Uterus (tissue), 2 donors: Measurements from ENCODE around the gene CDK19.

Experiments
- CTCF ChIP-seq, 4 experiments: fragments of 200-600 bp in 2 of 4; fragments of 450-650 bp in 2 of 4; sonication (generic) in 2 of 4; IDR thresholded peaks; one replicate each; pipeline ENCODE4 v1.5.1; 2016 to 2019; ENCODE audit warnings: antibody characterized with exemption in 4 of 4, mild to moderate bottlenecking in 2 of 4, moderate library complexity in 1 of 4
- POLR2A ChIP-seq, 2 donors: fragments of 450-650 bp; IDR thresholded peaks; one replicate each; pipeline ENCODE4 v1.6.1; 2016; ENCODE audit warnings: antibody characterized with exemption in 2 of 2, mild to moderate bottlenecking in 1 of 2, moderate library complexity in 1 of 2

- TF ChIP-seq CTCF (IDR thresholded peaks at IDR 0.05) (no peak), POLR2A (IDR thresholded peaks at IDR 0.05) (no peak)
These were observed 247.1 kb downstream of the CDK19 start for GRCh38 chr6:110567957-110568696.
